ENCODE data around the gene SLC11A1.

The SLC11A1 gene

DNA sequence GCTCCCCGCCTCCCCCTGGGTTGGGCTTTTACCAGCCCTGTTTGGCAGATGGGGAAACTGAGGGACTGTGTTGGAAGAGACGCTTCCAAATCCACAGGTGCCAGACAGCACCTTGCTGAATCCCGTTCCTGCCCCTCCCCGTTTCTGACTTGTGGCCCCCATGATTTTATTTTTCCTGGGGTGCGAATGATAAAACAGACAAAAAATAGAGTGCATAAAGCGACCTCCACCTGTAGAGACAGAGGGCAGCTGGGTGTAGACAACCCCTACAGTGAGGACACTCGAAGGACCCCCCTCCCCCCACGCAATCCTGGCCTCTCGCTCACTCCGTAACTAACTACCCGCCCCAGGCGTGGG lies 15.4 kb downstream of the SLC11A1 start:
- no peaks in the 10 kb centered on the region for H3K27me3 ChIP-seq (ENCODE audit: insufficient read depth, poor library complexity, severe bottlenecking)
- no peak for TF ChIP-seq SPI1 (IDR thresholded peaks at IDR 0.05; ENCODE audit: borderline replicate concordance, low read depth)
- TF ChIP-seq, protein P1, sequence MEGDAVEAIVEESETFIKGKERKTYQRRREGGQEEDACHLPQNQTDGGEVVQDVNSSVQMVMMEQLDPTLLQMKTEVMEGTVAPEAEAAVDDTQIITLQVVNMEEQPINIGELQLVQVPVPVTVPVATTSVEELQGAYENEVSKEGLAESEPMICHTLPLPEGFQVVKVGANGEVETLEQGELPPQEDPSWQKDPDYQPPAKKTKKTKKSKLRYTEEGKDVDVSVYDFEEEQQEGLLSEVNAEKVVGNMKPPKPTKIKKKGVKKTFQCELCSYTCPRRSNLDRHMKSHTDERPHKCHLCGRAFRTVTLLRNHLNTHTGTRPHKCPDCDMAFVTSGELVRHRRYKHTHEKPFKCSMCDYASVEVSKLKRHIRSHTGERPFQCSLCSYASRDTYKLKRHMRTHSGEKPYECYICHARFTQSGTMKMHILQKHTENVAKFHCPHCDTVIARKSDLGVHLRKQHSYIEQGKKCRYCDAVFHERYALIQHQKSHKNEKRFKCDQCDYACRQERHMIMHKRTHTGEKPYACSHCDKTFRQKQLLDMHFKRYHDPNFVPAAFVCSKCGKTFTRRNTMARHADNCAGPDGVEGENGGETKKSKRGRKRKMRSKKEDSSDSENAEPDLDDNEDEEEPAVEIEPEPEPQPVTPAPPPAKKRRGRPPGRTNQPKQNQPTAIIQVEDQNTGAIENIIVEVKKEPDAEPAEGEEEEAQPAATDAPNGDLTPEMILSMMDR (IDR thresholded peaks at IDR 0.05; ENCODE audit: insufficient read depth, low read length): no peak
- TF ChIP-seq, protein P2, sequence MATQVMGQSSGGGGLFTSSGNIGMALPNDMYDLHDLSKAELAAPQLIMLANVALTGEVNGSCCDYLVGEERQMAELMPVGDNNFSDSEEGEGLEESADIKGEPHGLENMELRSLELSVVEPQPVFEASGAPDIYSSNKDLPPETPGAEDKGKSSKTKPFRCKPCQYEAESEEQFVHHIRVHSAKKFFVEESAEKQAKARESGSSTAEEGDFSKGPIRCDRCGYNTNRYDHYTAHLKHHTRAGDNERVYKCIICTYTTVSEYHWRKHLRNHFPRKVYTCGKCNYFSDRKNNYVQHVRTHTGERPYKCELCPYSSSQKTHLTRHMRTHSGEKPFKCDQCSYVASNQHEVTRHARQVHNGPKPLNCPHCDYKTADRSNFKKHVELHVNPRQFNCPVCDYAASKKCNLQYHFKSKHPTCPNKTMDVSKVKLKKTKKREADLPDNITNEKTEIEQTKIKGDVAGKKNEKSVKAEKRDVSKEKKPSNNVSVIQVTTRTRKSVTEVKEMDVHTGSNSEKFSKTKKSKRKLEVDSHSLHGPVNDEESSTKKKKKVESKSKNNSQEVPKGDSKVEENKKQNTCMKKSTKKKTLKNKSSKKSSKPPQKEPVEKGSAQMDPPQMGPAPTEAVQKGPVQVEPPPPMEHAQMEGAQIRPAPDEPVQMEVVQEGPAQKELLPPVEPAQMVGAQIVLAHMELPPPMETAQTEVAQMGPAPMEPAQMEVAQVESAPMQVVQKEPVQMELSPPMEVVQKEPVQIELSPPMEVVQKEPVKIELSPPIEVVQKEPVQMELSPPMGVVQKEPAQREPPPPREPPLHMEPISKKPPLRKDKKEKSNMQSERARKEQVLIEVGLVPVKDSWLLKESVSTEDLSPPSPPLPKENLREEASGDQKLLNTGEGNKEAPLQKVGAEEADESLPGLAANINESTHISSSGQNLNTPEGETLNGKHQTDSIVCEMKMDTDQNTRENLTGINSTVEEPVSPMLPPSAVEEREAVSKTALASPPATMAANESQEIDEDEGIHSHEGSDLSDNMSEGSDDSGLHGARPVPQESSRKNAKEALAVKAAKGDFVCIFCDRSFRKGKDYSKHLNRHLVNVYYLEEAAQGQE (IDR thresholded peaks at IDR 0.05; ENCODE audit: insufficient replicate concordance, low read depth): no peak
- no peak for TF ChIP-seq POLR2AphosphoS5 (IDR thresholded peaks at IDR 0.05; ENCODE audit: low read depth)
- no peak for TF ChIP-seq GABPA (IDR thresholded peaks at IDR 0.05; ENCODE audit: low read depth)
- DNase-seq (ENCODE audit: low read depth in 1 of 2, low spot score in 1 of 2): no peak
- no peak overlapping the region for H3K4me3 ChIP-seq (replicated peaks; ENCODE audit: insufficient read depth, low read length)
- no peak overlapping the region for H3K27ac ChIP-seq (replicated peaks)

DNA sequence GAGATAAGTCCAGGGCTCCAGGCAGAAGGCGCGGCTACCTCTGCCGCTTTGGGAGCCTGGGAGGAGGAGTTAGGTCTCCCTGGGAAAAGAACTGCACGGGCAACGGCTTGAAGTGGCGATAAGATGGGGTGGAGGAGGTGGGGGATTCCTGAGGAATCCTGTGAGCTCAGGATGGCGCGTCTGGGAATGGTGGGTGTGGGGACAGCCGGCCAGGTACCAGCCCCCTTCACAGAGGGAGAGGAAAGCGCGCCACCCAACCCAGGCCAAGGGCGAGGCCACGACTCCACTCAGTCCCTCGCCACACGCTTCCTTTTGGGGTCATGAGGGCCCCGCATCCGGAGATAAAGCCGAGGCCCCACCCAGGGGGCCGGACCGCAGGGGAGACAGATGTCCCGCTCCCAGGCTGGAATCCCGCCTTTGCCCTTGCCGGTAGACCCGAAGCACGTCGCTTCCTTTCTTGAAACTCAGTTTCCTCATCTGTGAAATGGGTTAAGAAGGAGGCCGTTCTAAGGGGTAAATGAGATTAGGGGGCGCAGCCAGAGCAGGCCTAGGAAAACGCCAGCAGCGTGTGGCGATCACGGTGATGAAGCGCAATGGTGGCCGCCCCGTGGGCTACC lies 15.9 kb downstream of the SLC11A1 start:
- H3K4me3 ChIP-seq (replicated peaks; ENCODE audit: insufficient read depth, low read length): no peak overlapping the region
- TF ChIP-seq SPI1 (IDR thresholded peaks at IDR 0.05; ENCODE audit: borderline replicate concordance, low read depth): no peak
- TF ChIP-seq, protein P2 (IDR thresholded peaks at IDR 0.05; ENCODE audit: insufficient replicate concordance, low read depth): no peak
- TF ChIP-seq, protein P1 (IDR thresholded peaks at IDR 0.05; ENCODE audit: insufficient read depth, low read length): no peak
- TF ChIP-seq GABPA (IDR thresholded peaks at IDR 0.05; ENCODE audit: low read depth): no peak
- no peak for TF ChIP-seq POLR2AphosphoS5 (IDR thresholded peaks at IDR 0.05; ENCODE audit: low read depth)
- DNase-seq (ENCODE audit: low read depth in 1 of 2, low spot score in 1 of 2): no peak
- no peak overlapping the region for H3K27ac ChIP-seq (replicated peaks)
- no peaks in the 10 kb centered on the region for H3K27me3 ChIP-seq (ENCODE audit: insufficient read depth, poor library complexity, severe bottlenecking)

DNA sequence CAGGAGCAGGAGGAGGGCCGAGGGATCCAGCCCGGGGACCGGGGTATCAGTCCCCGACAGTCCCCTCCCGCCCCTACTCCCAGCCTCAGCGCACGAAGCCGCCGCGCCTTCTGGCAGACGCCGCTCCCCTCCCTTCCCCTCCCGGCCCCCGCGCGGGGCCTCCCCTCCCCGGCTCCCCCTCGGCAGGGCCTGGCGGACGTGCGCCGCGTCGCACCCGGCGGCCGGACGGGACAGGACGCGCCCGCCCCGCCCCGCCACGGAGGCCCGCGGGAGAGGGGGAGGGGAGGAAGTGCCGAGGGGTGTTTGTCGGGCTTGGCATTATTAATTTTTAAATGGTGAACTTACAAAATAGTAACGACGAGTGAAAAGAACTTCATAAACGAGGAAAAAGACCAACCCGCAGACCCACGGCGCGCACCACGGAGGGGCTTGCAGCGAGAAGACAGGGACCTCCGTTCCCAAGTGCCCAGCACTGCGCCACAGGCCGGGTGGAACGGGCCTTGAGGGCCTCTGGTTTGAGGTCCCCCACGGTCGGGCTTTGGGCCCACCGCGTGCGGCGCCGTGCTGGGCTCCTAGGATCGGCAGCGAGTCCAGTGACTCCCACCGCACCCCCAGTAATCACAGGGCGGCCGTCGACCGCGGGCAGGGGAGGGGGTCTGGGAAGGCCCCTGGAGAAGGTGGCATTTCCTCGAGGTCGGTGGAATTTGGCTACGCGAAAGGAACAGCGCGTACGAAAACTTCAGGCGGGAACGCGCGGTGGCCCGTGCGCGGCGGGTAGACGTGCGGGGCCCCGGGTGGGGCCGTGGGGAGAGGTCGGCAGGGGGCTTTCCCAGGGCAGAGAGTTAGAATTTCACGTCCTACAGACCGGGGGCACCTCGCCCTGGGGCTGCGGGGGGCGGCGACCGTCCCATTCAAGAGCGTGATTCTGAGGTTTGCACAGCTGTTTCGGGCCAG lies 16.6 kb downstream of the SLC11A1 start:
- Histone ChIP-seq H3K27ac (replicated peaks) (peak overlapping the region; percentile 38), H3K27me3 (ENCODE audit: insufficient read depth, poor library complexity, severe bottlenecking) (no peaks in the 10 kb centered on the region), H3K4me3 (replicated peaks; ENCODE audit: insufficient read depth, low read length) (peak overlapping the region; percentile 12; the same call in 1 of the 2 replicates)
- no peak for DNase-seq (ENCODE audit: low read depth in 1 of 2, low spot score in 1 of 2)
- TF ChIP-seq, protein P2 (IDR thresholded peaks at IDR 0.05; ENCODE audit: insufficient replicate concordance, low read depth): no peak
- TF ChIP-seq GABPA (IDR thresholded peaks at IDR 0.05; ENCODE audit: low read depth) (no peak), SPI1 (IDR thresholded peaks at IDR 0.05; ENCODE audit: borderline replicate concordance, low read depth) (peak; percentile 2; the same call in 1 of the 2 replicates), POLR2AphosphoS5 (IDR thresholded peaks at IDR 0.05; ENCODE audit: low read depth) (no peak)
- TF ChIP-seq, protein P1 (IDR thresholded peaks at IDR 0.05; ENCODE audit: insufficient read depth, low read length): no peak
